Measurements from ENCODE around the gene RTCA. TPM values are rescaled to one million over a fixed set of nuclear protein-coding genes. Genes with fewer than 3 reads are reported as not detected.
"Not testable (repeated sequence)": the region's sequence is repeated elsewhere in the genome, so short reads cannot be mapped to it uniquely, and the experiment has no call there.

The RTCA gene
- total RNA-seq (2014; rRNA removed; shearing (Covaris generic)), result 27.5 and 34.9 TPM in 2 replicates
- polyA plus RNA-seq (2014; cell fraction: nucleus; rRNA removed), result 15.5 and 22.1 TPM in 2 replicates

- peak; percentile 90 for DNase-seq (ENCODE audit: extremely low read depth, low read depth)
Observed at GRCh38 chr1:100265931-100266740, at the start of gene RTCA. TSS of gene RTCA (plus strand) at chr1:100266216. CDS start at chr1:100266376, 160 bp downstream.

GRCh38 chr1:100217834-100218233 is 48.2 kb upstream of the RTCA start:
- DNase-seq (ENCODE audit: extremely low read depth, low read depth), result no peak

GRCh38 chr1:100219457-100219856 is 46.6 kb upstream of the RTCA start:
- DNase-seq (ENCODE audit: extremely low read depth, low read depth), result no peak

GRCh38 chr1:100219883-100220282 is 46.1 kb upstream of the RTCA start:
- DNase-seq (ENCODE audit: extremely low read depth, low read depth), result no peak

- no peak for DNase-seq (ENCODE audit: extremely low read depth, low read depth)
Observed at GRCh38 chr1:100222428-100222827, 43.6 kb upstream of the RTCA start.

- no peak for DNase-seq (ENCODE audit: extremely low read depth, low read depth)
Observed at GRCh38 chr1:100229681-100230443, 36.2 kb upstream of the RTCA start.

GRCh38 chr1:100230765-100231164 is 35.3 kb upstream of the RTCA start:
- DNase-seq (ENCODE audit: extremely low read depth, low read depth), result no peak

- DNase-seq (ENCODE audit: extremely low read depth, low read depth), result no peak
Observed at GRCh38 chr1:100231721-100232120, 34.3 kb upstream of the RTCA start.

GRCh38 chr1:100232156-100232555 is 33.9 kb upstream of the RTCA start:
- no peak for DNase-seq (ENCODE audit: extremely low read depth, low read depth)

- not testable (repeated sequence) for DNase-seq (ENCODE audit: extremely low read depth, low read depth)
Observed at GRCh38 chr1:100233566-100233965, 32.5 kb upstream of the RTCA start.

- DNase-seq (ENCODE audit: extremely low read depth, low read depth), result no peak
Observed at GRCh38 chr1:100234432-100234831, 31.6 kb upstream of the RTCA start.

- DNase-seq (ENCODE audit: extremely low read depth, low read depth), result no peak
Observed at GRCh38 chr1:100237091-100237490, 28.9 kb upstream of the RTCA start.

GRCh38 chr1:100239961-100240360 is 26.1 kb upstream of the RTCA start:
- no peak for DNase-seq (ENCODE audit: extremely low read depth, low read depth)

GRCh38 chr1:100240631-100241030 is 25.4 kb upstream of the RTCA start:
- DNase-seq (ENCODE audit: extremely low read depth, low read depth), result no peak

GRCh38 chr1:100246738-100247137 is 19.3 kb upstream of the RTCA start:
- no peak for DNase-seq (ENCODE audit: extremely low read depth, low read depth)

- DNase-seq (ENCODE audit: extremely low read depth, low read depth), result no peak
Observed at GRCh38 chr1:100249155-100249536, 16.9 kb upstream of the RTCA start.

- DNase-seq (ENCODE audit: extremely low read depth, low read depth), result peak; percentile 88
Observed at GRCh38 chr1:100249537-100250257, 16.3 kb upstream of the RTCA start, which contains the start of gene DBT. TSS of gene DBT (minus strand) at chr1:100249834. CDS start at chr1:100249820, 14 bp downstream.

GRCh38 chr1:100250264-100250663 is 15.8 kb upstream of the RTCA start:
- no peak for DNase-seq (ENCODE audit: extremely low read depth, low read depth)

GRCh38 chr1:100250807-100251206 is 15.2 kb upstream of the RTCA start:
- no peak for DNase-seq (ENCODE audit: extremely low read depth, low read depth)

GRCh38 chr1:100252901-100253300 is 13.1 kb upstream of the RTCA start:
- DNase-seq (ENCODE audit: extremely low read depth, low read depth), result no peak

- no peak for DNase-seq (ENCODE audit: extremely low read depth, low read depth)
Observed at GRCh38 chr1:100253552-100253951, 12.5 kb upstream of the RTCA start.
